Measurements from ENCODE around the gene UNC13A. TPM values are rescaled to one million over a fixed set of nuclear protein-coding genes. Genes with fewer than 3 reads are reported as not detected.

The UNC13A gene
- total and polyA plus RNA-seq, 2 of the 13 experiments (the other 11 are each of a cell fraction or from before 2014, with no cell fraction given) = 0.11 to 0.45 TPM

DNA sequence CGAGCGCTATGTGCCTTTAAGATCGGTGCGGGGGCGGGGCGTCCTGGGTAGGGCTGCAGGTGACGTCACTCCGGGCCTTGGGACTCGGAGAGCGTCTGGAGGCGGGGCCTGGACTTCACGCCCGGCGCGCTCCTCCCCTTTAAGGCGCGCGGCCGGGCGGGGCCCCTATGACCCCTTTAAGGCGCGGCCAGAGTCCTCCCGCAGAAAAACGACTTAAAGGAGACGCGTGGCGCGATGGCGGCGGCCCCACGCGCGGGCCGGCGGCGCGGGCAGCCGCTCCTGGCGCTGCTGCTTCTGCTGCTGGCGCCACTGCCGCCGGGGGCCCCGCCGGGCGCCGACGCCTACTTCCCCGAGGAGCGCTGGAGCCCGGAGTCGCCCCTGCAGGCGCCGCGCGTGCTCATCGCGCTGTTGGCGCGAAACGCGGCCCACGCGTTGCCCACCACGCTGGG lies 132.7 kb downstream of the UNC13A start, which contains the start of gene COLGALT1 (continued):
- TF ChIP-seq, protein P1, sequence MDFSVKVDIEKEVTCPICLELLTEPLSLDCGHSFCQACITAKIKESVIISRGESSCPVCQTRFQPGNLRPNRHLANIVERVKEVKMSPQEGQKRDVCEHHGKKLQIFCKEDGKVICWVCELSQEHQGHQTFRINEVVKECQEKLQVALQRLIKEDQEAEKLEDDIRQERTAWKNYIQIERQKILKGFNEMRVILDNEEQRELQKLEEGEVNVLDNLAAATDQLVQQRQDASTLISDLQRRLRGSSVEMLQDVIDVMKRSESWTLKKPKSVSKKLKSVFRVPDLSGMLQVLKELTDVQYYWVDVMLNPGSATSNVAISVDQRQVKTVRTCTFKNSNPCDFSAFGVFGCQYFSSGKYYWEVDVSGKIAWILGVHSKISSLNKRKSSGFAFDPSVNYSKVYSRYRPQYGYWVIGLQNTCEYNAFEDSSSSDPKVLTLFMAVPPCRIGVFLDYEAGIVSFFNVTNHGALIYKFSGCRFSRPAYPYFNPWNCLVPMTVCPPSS (IDR thresholded peaks at IDR 0.05) = no peak
- TF ChIP-seq NCOA2 (CRISPR knock-in tag; IDR thresholded peaks at IDR 0.05) = no peak
- peak; percentile 50; the same call in 1 of the 2 replicates for TF ChIP-seq FOSL2 (CRISPR knock-in tag; IDR thresholded peaks at IDR 0.05)
- TF ChIP-seq NFYB (CRISPR knock-in tag; IDR thresholded peaks at IDR 0.05) = peak; percentile 15; the same call in 1 of the 2 replicates
- no peak for TF ChIP-seq ARNT2 (CRISPR knock-in tag; IDR thresholded peaks at IDR 0.05; ENCODE audit: low read depth)
- no peak for TF ChIP-seq RARG (CRISPR knock-in tag; IDR thresholded peaks at IDR 0.05; ENCODE audit: low read depth)
- TF ChIP-seq, protein P2, sequence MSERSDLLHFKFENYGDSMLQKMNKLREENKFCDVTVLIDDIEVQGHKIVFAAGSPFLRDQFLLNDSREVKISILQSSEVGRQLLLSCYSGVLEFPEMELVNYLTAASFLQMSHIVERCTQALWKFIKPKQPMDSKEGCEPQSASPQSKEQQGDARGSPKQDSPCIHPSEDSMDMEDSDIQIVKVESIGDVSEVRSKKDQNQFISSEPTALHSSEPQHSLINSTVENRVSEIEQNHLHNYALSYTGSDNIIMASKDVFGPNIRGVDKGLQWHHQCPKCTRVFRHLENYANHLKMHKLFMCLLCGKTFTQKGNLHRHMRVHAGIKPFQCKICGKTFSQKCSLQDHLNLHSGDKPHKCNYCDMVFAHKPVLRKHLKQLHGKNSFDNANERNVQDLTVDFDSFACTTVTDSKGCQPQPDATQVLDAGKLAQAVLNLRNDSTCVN (CRISPR knock-in tag; IDR thresholded peaks at IDR 0.05; ENCODE audit: borderline replicate concordance) = no peak
- no peak for TF ChIP-seq NAIF1 (CRISPR knock-in tag; IDR thresholded peaks at IDR 0.05; ENCODE audit: borderline replicate concordance)
- TF ChIP-seq HOXA5 (CRISPR knock-in tag; IDR thresholded peaks at IDR 0.05) = 0 out of 2 replicates have a peak, but pooled peaks have one; percentile 9
- TF ChIP-seq SMYD3 (CRISPR knock-in tag; IDR thresholded peaks at IDR 0.05) = no peak
- TF ChIP-seq, protein P3, sequence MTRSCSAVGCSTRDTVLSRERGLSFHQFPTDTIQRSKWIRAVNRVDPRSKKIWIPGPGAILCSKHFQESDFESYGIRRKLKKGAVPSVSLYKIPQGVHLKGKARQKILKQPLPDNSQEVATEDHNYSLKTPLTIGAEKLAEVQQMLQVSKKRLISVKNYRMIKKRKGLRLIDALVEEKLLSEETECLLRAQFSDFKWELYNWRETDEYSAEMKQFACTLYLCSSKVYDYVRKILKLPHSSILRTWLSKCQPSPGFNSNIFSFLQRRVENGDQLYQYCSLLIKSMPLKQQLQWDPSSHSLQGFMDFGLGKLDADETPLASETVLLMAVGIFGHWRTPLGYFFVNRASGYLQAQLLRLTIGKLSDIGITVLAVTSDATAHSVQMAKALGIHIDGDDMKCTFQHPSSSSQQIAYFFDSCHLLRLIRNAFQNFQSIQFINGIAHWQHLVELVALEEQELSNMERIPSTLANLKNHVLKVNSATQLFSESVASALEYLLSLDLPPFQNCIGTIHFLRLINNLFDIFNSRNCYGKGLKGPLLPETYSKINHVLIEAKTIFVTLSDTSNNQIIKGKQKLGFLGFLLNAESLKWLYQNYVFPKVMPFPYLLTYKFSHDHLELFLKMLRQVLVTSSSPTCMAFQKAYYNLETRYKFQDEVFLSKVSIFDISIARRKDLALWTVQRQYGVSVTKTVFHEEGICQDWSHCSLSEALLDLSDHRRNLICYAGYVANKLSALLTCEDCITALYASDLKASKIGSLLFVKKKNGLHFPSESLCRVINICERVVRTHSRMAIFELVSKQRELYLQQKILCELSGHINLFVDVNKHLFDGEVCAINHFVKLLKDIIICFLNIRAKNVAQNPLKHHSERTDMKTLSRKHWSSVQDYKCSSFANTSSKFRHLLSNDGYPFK (CRISPR knock-in tag; IDR thresholded peaks at IDR 0.05; ENCODE audit: borderline replicate concordance) = no peak
- TF ChIP-seq NR2F2 (IDR thresholded peaks at IDR 0.05; ENCODE audit: borderline replicate concordance, low read depth) = no peak
- TF ChIP-seq, protein P4, sequence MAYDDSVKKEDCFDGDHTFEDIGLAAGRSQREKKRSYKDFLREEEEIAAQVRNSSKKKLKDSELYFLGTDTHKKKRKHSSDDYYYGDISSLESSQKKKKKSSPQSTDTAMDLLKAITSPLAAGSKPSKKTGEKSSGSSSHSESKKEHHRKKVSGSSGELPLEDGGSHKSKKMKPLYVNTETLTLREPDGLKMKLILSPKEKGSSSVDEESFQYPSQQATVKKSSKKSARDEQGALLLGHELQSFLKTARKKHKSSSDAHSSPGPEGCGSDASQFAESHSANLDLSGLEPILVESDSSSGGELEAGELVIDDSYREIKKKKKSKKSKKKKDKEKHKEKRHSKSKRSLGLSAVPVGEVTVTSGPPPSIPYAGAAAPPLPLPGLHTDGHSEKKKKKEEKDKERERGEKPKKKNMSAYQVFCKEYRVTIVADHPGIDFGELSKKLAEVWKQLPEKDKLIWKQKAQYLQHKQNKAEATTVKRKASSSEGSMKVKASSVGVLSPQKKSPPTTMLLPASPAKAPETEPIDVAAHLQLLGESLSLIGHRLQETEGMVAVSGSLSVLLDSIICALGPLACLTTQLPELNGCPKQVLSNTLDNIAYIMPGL (CRISPR knock-in tag; IDR thresholded peaks at IDR 0.05; ENCODE audit: borderline replicate concordance in 1 of 2, low read depth in 1 of 2) = 0 out of 4 replicates have a peak, but pooled peaks of 1 of the 2 experiments have one; percentile 10
- TF ChIP-seq, protein P5, sequence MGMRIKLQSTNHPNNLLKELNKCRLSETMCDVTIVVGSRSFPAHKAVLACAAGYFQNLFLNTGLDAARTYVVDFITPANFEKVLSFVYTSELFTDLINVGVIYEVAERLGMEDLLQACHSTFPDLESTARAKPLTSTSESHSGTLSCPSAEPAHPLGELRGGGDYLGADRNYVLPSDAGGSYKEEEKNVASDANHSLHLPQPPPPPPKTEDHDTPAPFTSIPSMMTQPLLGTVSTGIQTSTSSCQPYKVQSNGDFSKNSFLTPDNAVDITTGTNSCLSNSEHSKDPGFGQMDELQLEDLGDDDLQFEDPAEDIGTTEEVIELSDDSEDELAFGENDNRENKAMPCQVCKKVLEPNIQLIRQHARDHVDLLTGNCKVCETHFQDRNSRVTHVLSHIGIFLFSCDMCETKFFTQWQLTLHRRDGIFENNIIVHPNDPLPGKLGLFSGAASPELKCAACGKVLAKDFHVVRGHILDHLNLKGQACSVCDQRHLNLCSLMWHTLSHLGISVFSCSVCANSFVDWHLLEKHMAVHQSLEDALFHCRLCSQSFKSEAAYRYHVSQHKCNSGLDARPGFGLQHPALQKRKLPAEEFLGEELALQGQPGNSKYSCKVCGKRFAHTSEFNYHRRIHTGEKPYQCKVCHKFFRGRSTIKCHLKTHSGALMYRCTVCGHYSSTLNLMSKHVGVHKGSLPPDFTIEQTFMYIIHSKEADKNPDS (CRISPR knock-in tag; IDR thresholded peaks at IDR 0.05) = no peak
- no peak for TF ChIP-seq ZNF264 (CRISPR knock-in tag; IDR thresholded peaks at IDR 0.05)
- TF ChIP-seq, protein P6, sequence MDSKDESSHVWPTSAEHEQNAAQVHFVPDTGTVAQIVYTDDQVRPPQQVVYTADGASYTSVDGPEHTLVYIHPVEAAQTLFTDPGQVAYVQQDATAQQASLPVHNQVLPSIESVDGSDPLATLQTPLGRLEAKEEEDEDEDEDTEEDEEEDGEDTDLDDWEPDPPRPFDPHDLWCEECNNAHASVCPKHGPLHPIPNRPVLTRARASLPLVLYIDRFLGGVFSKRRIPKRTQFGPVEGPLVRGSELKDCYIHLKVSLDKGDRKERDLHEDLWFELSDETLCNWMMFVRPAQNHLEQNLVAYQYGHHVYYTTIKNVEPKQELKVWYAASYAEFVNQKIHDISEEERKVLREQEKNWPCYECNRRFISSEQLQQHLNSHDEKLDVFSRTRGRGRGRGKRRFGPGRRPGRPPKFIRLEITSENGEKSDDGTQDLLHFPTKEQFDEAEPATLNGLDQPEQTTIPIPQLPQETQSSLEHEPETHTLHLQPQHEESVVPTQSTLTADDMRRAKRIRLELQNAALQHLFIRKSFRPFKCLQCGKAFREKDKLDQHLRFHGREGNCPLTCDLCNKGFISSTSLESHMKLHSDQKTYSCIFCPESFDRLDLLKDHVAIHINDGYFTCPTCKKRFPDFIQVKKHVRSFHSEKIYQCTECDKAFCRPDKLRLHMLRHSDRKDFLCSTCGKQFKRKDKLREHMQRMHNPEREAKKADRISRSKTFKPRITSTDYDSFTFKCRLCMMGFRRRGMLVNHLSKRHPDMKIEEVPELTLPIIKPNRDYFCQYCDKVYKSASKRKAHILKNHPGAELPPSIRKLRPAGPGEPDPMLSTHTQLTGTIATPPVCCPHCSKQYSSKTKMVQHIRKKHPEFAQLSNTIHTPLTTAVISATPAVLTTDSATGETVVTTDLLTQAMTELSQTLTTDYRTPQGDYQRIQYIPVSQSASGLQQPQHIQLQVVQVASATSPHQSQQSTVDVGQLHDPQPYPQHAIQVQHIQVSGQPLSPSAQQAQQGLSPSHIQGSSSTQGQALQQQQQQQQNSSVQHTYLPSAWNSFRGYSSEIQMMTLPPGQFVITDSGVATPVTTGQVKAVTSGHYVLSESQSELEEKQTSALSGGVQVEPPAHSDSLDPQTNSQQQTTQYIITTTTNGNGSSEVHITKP (CRISPR knock-in tag; IDR thresholded peaks at IDR 0.05; ENCODE audit: low read depth) = no peak

All from HepG2 (cell line).